Epithelial cell of proximal tubule (primary cell): ENCODE results near the gene TMEM107. TPM values are rescaled to one million over a fixed set of nuclear protein-coding genes. Genes with fewer than 3 reads are reported as not detected.

Experiments
- DNase-seq: peaks from one replicate; pipeline ENCODE4 v3.0.0-alpha.2; 2011; ENCODE audit warnings: low read depth
- H3K4me3 ChIP-seq: 2 replicates; pipeline ENCODE4 v1.5.1; 2011; ENCODE audit warnings: low read depth, mild to moderate bottlenecking, low read length
- CTCF ChIP-seq: conservative IDR thresholded peaks from 2 replicates; pipeline ENCODE4 v1.5.1; 2012; ENCODE audit warnings: low read depth, mild to moderate bottlenecking, low read length
- total RNA-seq: library from RNA; depleted of rRNA; stranded (reverse); fragments of >200 nt; gene quantifications from 2 replicates; pipeline ENCODE4 v1.2.3, GENCODE V29; 2015

The TMEM107 gene
- total RNA-seq, 1 donor from 2014 or later: 24.3 TPM

- DNase-seq: no peak
- TF ChIP-seq CTCF: no peak
- H3K4me3 ChIP-seq: peak overlapping the region; percentile 93
Observed at GRCh38 chr17:8150194-8151119, 25.7 kb downstream of the TMEM107 start.

GRCh38 chr17:8149419-8150193 is 26.6 kb downstream of the TMEM107 start:
- no peak for TF ChIP-seq CTCF
- DNase-seq: no peak
- H3K4me3 ChIP-seq: no peak overlapping the region

- no peak for TF ChIP-seq CTCF
- no peak for DNase-seq
- H3K4me3 ChIP-seq: no peak overlapping the region
Observed at GRCh38 chr17:8148560-8148959, 27.6 kb downstream of the TMEM107 start.

- no peak overlapping the region for H3K4me3 ChIP-seq
- no peak for TF ChIP-seq CTCF
- no peak for DNase-seq
Observed at GRCh38 chr17:8147805-8148404, 28.3 kb downstream of the TMEM107 start.

- DNase-seq: no peak
- no peak for TF ChIP-seq CTCF
- no peak overlapping the region for H3K4me3 ChIP-seq
Observed at GRCh38 chr17:8147141-8147804, 28.9 kb downstream of the TMEM107 start.

GRCh38 chr17:8146381-8147140 is 29.6 kb downstream of the TMEM107 start:
- H3K4me3 ChIP-seq: no peak overlapping the region
- no peak for DNase-seq
- no peak for TF ChIP-seq CTCF
